Tibial nerve (tissue), 4 donors: Measurements from ENCODE around the gene KCNT1. TPM values are rescaled to one million over a fixed set of nuclear protein-coding genes. Genes with fewer than 3 reads are reported as not detected.
"Not testable (repeated sequence)": the region's sequence is repeated elsewhere in the genome, so short reads cannot be mapped to it uniquely, and the experiment has no call there.

Experiments
- DNase-seq, 2 donors: peaks; one replicate each; pipeline ENCODE4 v3.0.0-alpha.2; 2019; ENCODE audit warnings: low spot score in 2 of 2
- H3K27ac ChIP-seq, 4 donors: fragments of 200-600 bp; sonication (generic) in 3 of 4; one replicate each; pipeline ENCODE4 v1.5.1; 2017 to 2019; ENCODE audit warnings: mild to moderate bottlenecking in 1 of 4
- H3K27me3 ChIP-seq, 2 donors: fragments of 200-600 bp; sonication (generic) in 1 of 2; one replicate each; pipeline versions ENCODE4 v1.5.1 to v1.6.0; 2017 to 2019
- H3K36me3 ChIP-seq, 3 donors: fragments of 200-600 bp; sonication (generic); one replicate each; pipeline ENCODE4 v1.5.1; 2018 to 2019
- H3K4me1 ChIP-seq, 4 donors: fragments of 200-600 bp; sonication (generic) in 3 of 4; one replicate each; pipeline ENCODE4 v1.5.1; 2017 to 2019
- H3K4me3 ChIP-seq, 4 donors: fragments of 200-600 bp; sonication (generic) in 3 of 4; one replicate each; pipeline ENCODE4 v1.5.1; 2017 to 2019; ENCODE audit warnings: mild to moderate bottlenecking in 1 of 4, moderate library complexity in 1 of 4
- H3K9me3 ChIP-seq, 4 donors: fragments of 200-600 bp; sonication (generic) in 3 of 4; one replicate each; pipeline ENCODE4 v1.5.1; 2017 to 2019
- CTCF ChIP-seq, 5 experiments: fragments of 200-600 bp in 3 of 5; fragments of 450-650 bp in 2 of 5; sonication (generic) in 3 of 5; IDR thresholded peaks; one replicate each; pipeline ENCODE4 v1.5.1; 2016 to 2019; ENCODE audit warnings: antibody characterized with exemption in 5 of 5, mild to moderate bottlenecking in 3 of 5, moderate library complexity in 2 of 5
- EP300 ChIP-seq, 2 donors: sonication (generic); formaldehyde crosslinking; IDR thresholded peaks; one replicate each; pipeline ENCODE4 v1.6.1; 2017; ENCODE audit warnings: antibody characterized with exemption in 2 of 2, mild to moderate bottlenecking in 1 of 2
- POLR2A ChIP-seq, 2 donors: fragments of 450-650 bp; IDR thresholded peaks; one replicate each; pipeline ENCODE4 v1.6.1; 2017; ENCODE audit warnings: antibody characterized with exemption in 2 of 2, mild to moderate bottlenecking in 2 of 2, moderate library complexity in 2 of 2
- WGBS, 2 donors: methylation state at CpG; one replicate each; pipeline ENCODE4 v1.1.5; 2018; 5-methylcytosine and 5-hydroxymethylcytosine counted together
- total RNA-seq, 4 donors: library from RNA; depleted of rRNA; stranded (reverse); fragments of >200 nt; gene quantifications; one replicate each; pipeline ENCODE4 v1.1.0, GENCODE V29; 2016

Gene KCNT1
- total RNA-seq, 4 donors from 2014 or later, result under 0.01 to 0.39 TPM; not detected in 2

GRCh38 chr9:135669616-135670285, 32.2 kb upstream of the KCNT1 start:
- TF ChIP-seq CTCF (IDR thresholded peaks at IDR 0.05) (no peak), EP300 (IDR thresholded peaks at IDR 0.05) (no peak), POLR2A (IDR thresholded peaks at IDR 0.05) (no peak)
- no peaks in the 10 kb centered on the region for H3K4me1 ChIP-seq
- H3K4me3 ChIP-seq, result no peak overlapping the region
- no peaks in the 10 kb centered on the region for H3K36me3 ChIP-seq
- no peak overlapping the region for H3K27ac ChIP-seq
- H3K27me3 ChIP-seq, result no peaks in the 10 kb centered on the region
- WGBS, 2 donors, result 80 to 95% methylated on average over 3 to 9 of the region's 9 CpGs
- peaks cover 0 to 17% (median 0%) of the 10 kb centered on the region in 4 donors for H3K9me3 ChIP-seq
- no peak for DNase-seq

- WGBS, 2 donors, result 81 to 85% methylated on average over 21 to 41 of the region's 41 CpGs
- TF ChIP-seq POLR2A (IDR thresholded peaks at IDR 0.05) (no peak), CTCF (IDR thresholded peaks at IDR 0.05) (no peak), EP300 (IDR thresholded peaks at IDR 0.05) (no peak)
- H3K4me1 ChIP-seq, result no peaks in the 10 kb centered on the region
- H3K4me3 ChIP-seq, result no peak overlapping the region
- H3K27ac ChIP-seq, result no peak overlapping the region
- DNase-seq, result no peak
- no peaks in the 10 kb centered on the region for H3K36me3 ChIP-seq
- H3K9me3 ChIP-seq, result peaks cover 0 to 17% (median 0%) of the 10 kb centered on the region in 4 donors
- no peaks in the 10 kb centered on the region for H3K27me3 ChIP-seq
These were observed 31.0 kb upstream of the KCNT1 start for GRCh38 chr9:135670721-135671590.

GRCh38 chr9:135671591-135672041, 30.4 kb upstream of the KCNT1 start:
- WGBS, 2 donors, result 54 to 58% methylated on average over 11 to 17 of the region's 17 CpGs
- Histone ChIP-seq H3K27me3 (no peaks in the 10 kb centered on the region), H3K4me1 (no peaks in the 10 kb centered on the region), H3K4me3 (no peak overlapping the region), H3K9me3 (peaks cover 0 to 17% (median 0%) of the 10 kb centered on the region in 4 donors), H3K27ac (no peak overlapping the region), H3K36me3 (no peaks in the 10 kb centered on the region)
- TF ChIP-seq POLR2A (IDR thresholded peaks at IDR 0.05), result no peak
- TF ChIP-seq CTCF (IDR thresholded peaks at IDR 0.05), result no peak
- no peak for TF ChIP-seq EP300 (IDR thresholded peaks at IDR 0.05)
- DNase-seq, result no peak

- not testable (repeated sequence) for H3K27me3 ChIP-seq, H3K4me3 ChIP-seq, H3K27ac ChIP-seq, H3K36me3 ChIP-seq, H3K4me1 ChIP-seq, DNase-seq
- whole genome bisulfite sequencing, 2 donors, result 84 to 86% methylated on average over 7 of the region's 7 CpGs
- peaks cover 0 to 17% (median 0%) of the 10 kb centered on the region in 4 donors for H3K9me3 ChIP-seq
These were observed 29.2 kb upstream of the KCNT1 start for GRCh38 chr9:135672786-135673185.

- DNase-seq, result no peak
- H3K27me3 ChIP-seq, result no peaks in the 10 kb centered on the region
- H3K4me3 ChIP-seq, result no peak overlapping the region
- WGBS, 2 donors, result 79 to 84% methylated on average over 8 of the region's 8 CpGs
- H3K27ac ChIP-seq, result no peak overlapping the region
- H3K4me1 ChIP-seq, result no peaks in the 10 kb centered on the region
- TF ChIP-seq POLR2A (IDR thresholded peaks at IDR 0.05), result no peak
- TF ChIP-seq CTCF (IDR thresholded peaks at IDR 0.05), result no peak
- TF ChIP-seq EP300 (IDR thresholded peaks at IDR 0.05), result no peak
- H3K36me3 ChIP-seq, result no peaks in the 10 kb centered on the region
- peaks cover 0 to 10% (median 0%) of the 10 kb centered on the region in 4 donors for H3K9me3 ChIP-seq
These were observed 28.0 kb upstream of the KCNT1 start for GRCh38 chr9:135673941-135674340.
